Endometrial microvascular endothelial cells (primary cell): ENCODE measurements around the gene ZDHHC18. TPM values are rescaled to one million over a fixed set of nuclear protein-coding genes. Genes with fewer than 3 reads are reported as not detected.
"Not testable (repeated sequence)": the region's sequence is repeated elsewhere in the genome, so short reads cannot be mapped to it uniquely, and the experiment has no call there.

ENCODE experiments used
- in situ Hi-C: cut with HindIII; loops from 2 replicates; pipeline ENCODE4 v1.10.0; 2017; ENCODE audit warnings: low sequenced_read_pairs, low pct_unique_long_range_greater_than_20kb; ENCODE audit errors: inconsistent ontology term
- total RNA-seq: library from RNA; depleted of rRNA; stranded (reverse); fragments of >200 nt; gene quantifications from one replicate; pipeline ENCODE4 v1.2.3, GENCODE V29; 2015; ENCODE audit errors: inconsistent ontology term

ZDHHC18 gene
- total RNA-seq, 1 donor from 2014 or later = 15.5 TPM

GRCh38 chr1:26881611-26882010 lies 55.1 kb downstream of the ZDHHC18 start:
- in situ Hi-C loops = not testable (repeated sequence)

GRCh38 chr1:26882696-26883463 lies 56.4 kb downstream of the ZDHHC18 start:
- in situ Hi-C loops = no loop called here

- in situ Hi-C loops = no loop called here
These were observed 60.6 kb downstream of the ZDHHC18 start for GRCh38 chr1:26887125-26887524.

GRCh38 chr1:26888231-26888630 lies 61.7 kb downstream of the ZDHHC18 start:
- in situ Hi-C loops = no loop called here

DNA sequence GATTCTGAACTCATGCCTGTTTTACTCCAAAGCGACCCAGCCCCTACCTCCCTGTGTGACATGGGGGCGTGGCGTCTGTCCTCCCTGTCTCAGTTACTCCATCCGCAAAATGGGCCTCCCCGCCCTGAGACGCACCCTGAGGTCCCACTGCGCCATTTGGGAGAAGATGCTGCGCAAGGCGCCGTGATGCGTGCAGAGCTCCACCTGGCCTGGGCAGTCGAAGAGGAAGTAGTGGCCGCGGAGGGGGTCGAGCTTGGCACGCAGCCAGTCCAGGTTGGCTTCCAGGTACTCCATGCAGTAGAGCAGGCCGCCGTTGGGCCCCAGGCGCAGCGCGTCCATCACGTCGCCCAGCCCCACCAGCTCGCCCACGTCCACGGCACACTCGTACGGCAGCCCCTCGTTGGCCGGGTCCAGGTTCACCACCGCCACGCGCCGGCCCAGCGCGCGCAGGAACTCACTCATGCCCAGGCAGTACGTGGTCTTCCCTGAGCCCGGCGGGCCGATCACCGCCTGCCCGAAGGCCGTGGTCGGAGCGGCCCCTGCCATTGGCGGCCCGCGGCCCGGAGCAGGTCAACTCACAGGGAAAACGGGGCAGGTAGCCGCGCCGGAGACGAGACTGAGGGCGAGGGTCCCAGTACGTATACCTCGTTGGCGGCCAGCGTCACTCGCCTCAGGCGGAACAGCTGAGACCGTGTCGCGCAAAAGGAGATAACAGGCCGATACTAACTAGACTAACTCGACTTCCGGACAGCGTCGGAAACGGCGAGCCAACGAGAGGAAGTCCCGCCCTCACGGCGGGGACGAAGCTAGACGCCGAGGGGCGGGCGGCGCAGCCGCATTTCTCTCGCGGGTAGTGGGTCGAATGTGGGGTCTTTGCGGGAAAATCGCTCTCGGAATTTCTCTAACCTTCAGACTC lies 63.3 kb downstream of the ZDHHC18 start, which contains the start of gene GPN2:
TSS of gene GPN2 (minus strand) at position 733 of the 916 bp plus-strand sequence. CDS start at position 546, 187 bp downstream.
- in situ Hi-C loops = no loop called here

- in situ Hi-C loops = no loop called here
These were observed 63.9 kb downstream of the ZDHHC18 start for GRCh38 chr1:26890467-26890796.

GRCh38 chr1:26894263-26894662 lies 67.8 kb downstream of the ZDHHC18 start:
- in situ Hi-C loops = no loop called here

- in situ Hi-C loops = no loop called here
These were observed 70.9 kb downstream of the ZDHHC18 start for GRCh38 chr1:26897351-26897750.

DNA sequence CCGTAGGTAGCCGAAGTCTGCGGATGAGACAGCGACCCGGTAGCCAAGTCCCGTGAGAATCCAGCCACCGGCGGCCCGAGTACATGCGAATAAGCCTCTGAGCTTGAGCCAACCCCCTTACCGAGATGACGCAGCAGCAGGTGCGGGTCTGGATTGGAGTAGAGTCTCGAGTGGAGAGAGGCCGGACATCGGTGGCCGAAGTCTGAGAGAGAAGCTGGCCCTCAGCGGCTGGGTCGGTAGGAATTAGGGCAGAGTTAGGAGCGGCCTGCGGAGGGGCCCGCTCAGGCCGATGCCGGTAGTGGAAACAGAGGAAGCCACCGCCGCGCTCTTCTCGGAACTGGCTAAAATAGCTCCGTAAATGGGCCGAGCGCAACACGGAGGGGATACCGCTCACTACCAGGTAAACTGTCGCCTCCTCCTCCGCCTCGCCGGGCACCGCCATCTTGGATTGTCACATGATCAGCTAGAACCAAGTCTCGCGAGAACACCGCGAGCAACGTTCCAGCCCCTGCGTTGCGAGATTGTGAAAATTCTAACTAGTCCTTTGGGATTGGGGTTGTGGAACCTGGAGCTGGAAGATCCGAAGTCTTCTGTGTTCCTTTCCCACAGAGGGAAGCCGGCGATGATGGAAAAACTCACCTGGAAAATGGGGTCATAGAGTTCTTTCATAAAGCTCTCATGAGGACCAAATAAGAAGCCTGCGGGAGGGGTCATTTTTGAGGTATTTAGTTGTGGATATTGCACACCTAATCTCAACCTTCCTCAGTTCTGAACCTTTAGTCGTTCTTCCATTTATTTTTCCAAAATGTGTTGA lies 73.7 kb downstream of the ZDHHC18 start, which contains the start of gene GPATCH3:
TSS of gene GPATCH3 (minus strand) at position 467 of the 814 bp plus-strand sequence. CDS start at position 442, 25 bp downstream.
- in situ Hi-C loops = no loop called here

DNA sequence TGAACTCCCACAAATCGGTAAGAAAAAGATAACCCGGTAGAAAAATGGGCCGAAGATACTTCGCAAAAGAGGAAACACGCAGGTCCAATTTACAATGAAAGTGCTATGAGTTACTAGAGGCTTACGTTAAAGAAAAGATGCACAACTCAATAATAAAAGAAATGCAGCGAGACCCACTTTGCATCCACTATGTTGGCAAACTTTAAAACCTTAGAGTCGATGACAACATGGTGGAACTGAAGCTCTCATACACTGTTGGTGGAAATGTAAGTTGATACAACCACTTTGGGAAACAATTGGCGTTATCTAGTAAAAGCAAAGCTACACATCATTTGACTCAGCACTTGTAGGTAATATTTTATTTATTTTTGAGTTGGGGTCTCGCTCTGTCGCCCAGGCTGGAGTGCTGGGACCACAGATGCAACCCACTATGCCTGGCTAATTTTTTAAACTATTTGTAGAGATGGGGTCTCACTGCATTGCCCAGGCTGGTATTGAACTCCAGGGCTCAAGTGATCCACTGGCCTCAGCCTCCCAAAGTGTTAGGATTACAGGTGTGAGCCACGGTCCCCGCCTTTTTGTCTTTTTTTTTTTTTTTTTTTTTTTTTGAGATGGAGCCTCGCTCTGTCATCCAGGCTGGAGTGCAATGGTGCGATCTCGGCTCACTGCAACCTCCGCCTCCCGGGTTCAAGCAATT lies 74.5 kb downstream of the ZDHHC18 start:
- in situ Hi-C loops = no loop called here

Other genes with a start within 250 kb of the ZDHHC18 start
- 28.4 TPM for gene ARID1A, start 130.7 kb upstream of the ZDHHC18 start, total RNA-seq
- 4.9 TPM for gene PIGV, start 38.7 kb upstream of the ZDHHC18 start, total RNA-seq
- gene SFN, start 36.5 kb downstream of the ZDHHC18 start, total RNA-seq = 3.1 TPM
- gene GPN2, start 63.6 kb downstream of the ZDHHC18 start, total RNA-seq = 9.0 TPM
- gene GPATCH3, start 73.8 kb downstream of the ZDHHC18 start, total RNA-seq = 12.4 TPM
- not detected for gene NR0B2, start 87.3 kb downstream of the ZDHHC18 start, total RNA-seq
- 84.0 TPM for gene NUDC, start 95.1 kb downstream of the ZDHHC18 start, total RNA-seq
- gene KDF1, start 133.8 kb downstream of the ZDHHC18 start, total RNA-seq = not detected
- gene TRNP1, start 167.0 kb downstream of the ZDHHC18 start, total RNA-seq = 49.9 TPM
- 4.1 TPM for gene TENT5B, start 186.2 kb downstream of the ZDHHC18 start, total RNA-seq